Endothelial cell of umbilical vein (primary cell): ENCODE results near the gene DTX4. TPM values are rescaled to one million over a fixed set of nuclear protein-coding genes. Genes with fewer than 3 reads are reported as not detected.

ENCODE experiments used
- BruUV-seq: library from RNA; stranded (reverse); fragments of 400-500 nt; replicated peaks from 2 replicates; lab custom pipeline; 2021; lab: Mats Ljungman, UMichigan
- CTCF ChIA-PET: fragments of 300-600, 350-600 bp; sonication (Branson Sonifier 250); formaldehyde crosslinking; loops from one replicate; lab custom pipeline; 2021; ENCODE audit warnings: antibody characterized with exemption, inconsistent platforms; lab: Charles Lee
- POLR2A ChIA-PET: fragments of 300-600, 350-600 bp; sonication (Branson Sonifier 250); formaldehyde crosslinking; loops from one replicate; lab custom pipeline; 2021; ENCODE audit warnings: antibody characterized with exemption, inconsistent platforms; lab: Charles Lee
- DNase-seq: peaks from one replicate; pipeline ENCODE4 v3.0.0-alpha.2; 2011; ENCODE audit warnings: low read depth, low spot score
- FAIRE-seq: peaks from 2 replicates; lab custom pipeline; 2011; peaks lifted over from hg19 to GRCh38; lab: Jason Lieb, UNC
- H2AFZ ChIP-seq: 2 replicates; pipeline ENCODE4 v1.6.0; 2012; ENCODE audit warnings: low read depth, low read length, control low read depth, inconsistent platforms
- H3K27ac ChIP-seq: 2 replicates; pipeline ENCODE4 v1.5.1; 2011; ENCODE audit warnings: low read depth, mild to moderate bottlenecking, control low read depth, low read length, moderate library complexity; ENCODE audit not compliant: insufficient read depth
- H3K27me3 ChIP-seq, 2 experiments: 2 replicates each; pipeline versions ENCODE4 v1.6.0 to v1.6.1; 2011; ENCODE audit warnings: low read length in 2 of 2, mixed read lengths in 1 of 2; ENCODE audit not compliant: control insufficient read depth in 2 of 2, insufficient read depth in 2 of 2
- H3K36me3 ChIP-seq, 2 experiments: 2 replicates in 1 of 2; 3 replicates in 1 of 2; pipeline ENCODE4 v1.5.1; 2011; ENCODE audit warnings: low read length in 2 of 2, mild to moderate bottlenecking in 1 of 2, moderate library complexity in 1 of 2; ENCODE audit not compliant: control insufficient read depth in 2 of 2, insufficient read depth in 2 of 2; ENCODE audit errors: extremely low read depth in 1 of 2
- H3K4me1 ChIP-seq: 3 replicates; pipeline ENCODE4 v1.5.1; 2011; ENCODE audit warnings: mild to moderate bottlenecking, low read length; ENCODE audit not compliant: control insufficient read depth, insufficient read depth; ENCODE audit errors: extremely low read depth
- H3K4me2 ChIP-seq: 2 replicates; pipeline ENCODE4 v1.6.1; 2011; ENCODE audit warnings: low read length, control low read depth, mixed read lengths; ENCODE audit not compliant: insufficient read depth
- H3K4me3 ChIP-seq, 3 experiments: fragments of 200-600 bp in 1 of 3; sonication (generic), shearing (Covaris generic) in 1 of 3; replicated peaks in 1 of 3; 2 replicates each; pipeline ENCODE4 v1.5.1; 2011 to 2016; ENCODE audit warnings: control low read depth in 3 of 3, low read length in 3 of 3, mild to moderate bottlenecking in 2 of 3, inconsistent platforms in 1 of 3, low read depth in 1 of 3, moderate library complexity in 1 of 3; ENCODE audit not compliant: insufficient read depth in 1 of 3
- H3K79me2 ChIP-seq: 2 replicates; pipeline ENCODE4 v1.6.0; 2012; ENCODE audit warnings: low read length, inconsistent platforms; ENCODE audit not compliant: control insufficient read depth, insufficient read depth
- H3K9ac ChIP-seq: replicated peaks from 2 replicates; pipeline ENCODE3; 2011; ENCODE audit warnings: low read length, control low read depth; ENCODE audit not compliant: insufficient read depth; ENCODE audit errors: extremely low read depth
- H3K9me1 ChIP-seq: replicated peaks from 3 replicates; pipeline ENCODE4 v1.6.0; 2011; ENCODE audit warnings: mild to moderate bottlenecking, low read length; ENCODE audit not compliant: control insufficient read depth, insufficient read depth; ENCODE audit errors: extremely low read depth
- H3K9me3 ChIP-seq: replicated peaks from 2 replicates; pipeline ENCODE4 v1.5.1; 2012; ENCODE audit warnings: low read length, inconsistent platforms; ENCODE audit not compliant: control insufficient read depth, insufficient read depth
- H4K20me1 ChIP-seq: replicated peaks from 2 replicates; pipeline ENCODE3; 2011; ENCODE audit warnings: mild to moderate bottlenecking, low read length; ENCODE audit not compliant: control insufficient read depth, insufficient read depth; ENCODE audit errors: extremely low read depth
- CTCF ChIP-seq, 2 donors: IDR thresholded peaks; 1 replicate in 1 of 2; 2 replicates in 1 of 2; pipeline ENCODE4 v1.5.1; 2011; ENCODE audit warnings: low read length in 2 of 2, mild to moderate bottlenecking in 2 of 2, moderate library complexity in 2 of 2, control low read depth in 1 of 2, inconsistent platforms in 1 of 2, low read depth in 1 of 2; ENCODE audit not compliant: insufficient read depth in 1 of 2; ENCODE audit errors: extremely low read depth in 1 of 2
- EZH2 ChIP-seq: IDR thresholded peaks from 2 replicates; pipeline ENCODE4 v1.6.1; 2012; ENCODE audit warnings: borderline replicate concordance, low read depth, mild to moderate bottlenecking, moderate library complexity, low read length, inconsistent platforms; ENCODE audit not compliant: severe bottlenecking
- FOS ChIP-seq: IDR thresholded peaks from 2 replicates; pipeline ENCODE4 v1.6.1; 2011; ENCODE audit warnings: mild to moderate bottlenecking, low read length, moderate library complexity, borderline replicate concordance; ENCODE audit not compliant: insufficient read depth
- GATA2 ChIP-seq: IDR thresholded peaks from 2 replicates; pipeline ENCODE4 v1.7.0; 2011; ENCODE audit warnings: low read depth, mild to moderate bottlenecking, moderate library complexity, mixed read lengths, low read length; ENCODE audit not compliant: insufficient read length, insufficient read depth
- POLR2A ChIP-seq: IDR thresholded peaks from 2 replicates; pipeline ENCODE4 v1.6.1; 2012; ENCODE audit warnings: low read depth, mild to moderate bottlenecking, control low read depth, low read length
- dilution Hi-C: fragments of 300-500 bp; cut with MboI; formaldehyde crosslinking; loops from one replicate; pipeline ENCODE4 v1.15.0; 2019; ENCODE audit warnings: low sequenced_read_pairs; ENCODE audit not compliant: extremely low pct_ligation_motif_present
- intact Hi-C: fragments of 100-400 bp; cut with micrococcal nuclease; formaldehyde crosslinking; loops from one replicate; pipeline ENCODE4 v1.10.0; 2022
- polyA plus RNA-seq, 4 experiments: library from polyadenylated mRNA; depleted of rRNA in 3 of 4; stranded (reverse) in 3 of 4; unstranded in 1 of 4; fragments of >200 nt; gene quantifications; 2 replicates each; pipeline versions ENCODE4 v1.2.1 to v1.2.3, GENCODE V29; 2011 to 2012; ENCODE audit warnings: missing spikeins in 1 of 4
- total RNA-seq: library from RNA; stranded (reverse); gene quantifications from 2 replicates; pipeline ENCODE4 v1.2.3, GENCODE V29; 2021

The DTX4 gene
- total and polyA plus RNA-seq, 2 donors (not counting 3 experiments of a cell fraction or from before 2014, with no cell fraction given) = 0.08 to 0.91 TPM

- CTCF ChIA-PET = interaction anchor here (0.8 to 1.3 kb wide), 2 partner anchors 8 to 28 kb away, joined by 3 to 4 read pairs; partner anchors contain the start of gene DTX4
- Histone ChIP-seq H3K4me1 (no peaks in the 10 kb centered on the region), H3K9ac (no peak overlapping the region), H3K4me3 (no peak overlapping the region), H3K79me2 (no peaks in the 10 kb centered on the region), H3K36me3 (no peaks in the 10 kb centered on the region), H2AFZ (no peak overlapping the region), H3K9me3 (no peaks in the 10 kb centered on the region), H3K4me2 (no peak overlapping the region), H3K9me1 (no peaks in the 10 kb centered on the region), H3K27me3 (peaks cover 11 to 22% of the 10 kb centered on the region in 2 experiments), H4K20me1 (no peaks in the 10 kb centered on the region), H3K27ac (no peak overlapping the region)
- FAIRE-seq (no peak), DNase-seq (no peak)
- dilution Hi-C loops (no loop called here), intact Hi-C loops (no loop called here)
- no TSS peak for BruUV-seq
- POLR2A ChIA-PET = no interaction called here
- TF ChIP-seq POLR2A (no peak), EZH2 (no peak), FOS (no peak), GATA2 (no peak), CTCF (IDR thresholded peaks at IDR 0.05; ENCODE audit: extremely low read depth in 1 of 2, insufficient read depth in 1 of 2, low read depth in 1 of 2, low read length in 2 of 2) (no peak)
Measured at GRCh38 chr11:59164028-59164427, 7.9 kb upstream of the DTX4 start.
